ENCODE data around the gene CHRND. TPM values are rescaled to one million over a fixed set of nuclear protein-coding genes. Genes with fewer than 3 reads are reported as not detected.
"Not testable (repeated sequence)": the region's sequence is repeated elsewhere in the genome, so short reads cannot be mapped to it uniquely, and the experiment has no call there.

CHRND gene
- total RNA-seq, 2 donors from 2014 or later, result not detected

- H3K27ac Mint-ChIP-seq, result no peak overlapping the region
- peaks cover 48% of the 10 kb centered on the region for H3K36me3 Mint-ChIP-seq (ENCODE audit: low read depth)
- peaks cover 14% of the 10 kb centered on the region for H3K4me1 Mint-ChIP-seq
- no peaks in the 10 kb centered on the region for H3K27me3 Mint-ChIP-seq
- ATAC-seq (replicated peaks), result no peak
- no peak overlapping the region for H3K4me3 Mint-ChIP-seq
- no peaks in the 10 kb centered on the region for H3K9me3 Mint-ChIP-seq
Observed at GRCh38 chr2:232544674-232545073, 18.7 kb downstream of the CHRND start.

- peaks cover 14% of the 10 kb centered on the region for H3K4me1 Mint-ChIP-seq
- H3K27me3 Mint-ChIP-seq, result no peaks in the 10 kb centered on the region
- H3K36me3 Mint-ChIP-seq (ENCODE audit: low read depth), result peaks cover 55% of the 10 kb centered on the region
- no peaks in the 10 kb centered on the region for H3K9me3 Mint-ChIP-seq
- no peak overlapping the region for H3K4me3 Mint-ChIP-seq
- H3K27ac Mint-ChIP-seq, result no peak overlapping the region
- no peak for ATAC-seq (replicated peaks)
Observed at GRCh38 chr2:232545511-232546375, 19.8 kb downstream of the CHRND start.

DNA sequence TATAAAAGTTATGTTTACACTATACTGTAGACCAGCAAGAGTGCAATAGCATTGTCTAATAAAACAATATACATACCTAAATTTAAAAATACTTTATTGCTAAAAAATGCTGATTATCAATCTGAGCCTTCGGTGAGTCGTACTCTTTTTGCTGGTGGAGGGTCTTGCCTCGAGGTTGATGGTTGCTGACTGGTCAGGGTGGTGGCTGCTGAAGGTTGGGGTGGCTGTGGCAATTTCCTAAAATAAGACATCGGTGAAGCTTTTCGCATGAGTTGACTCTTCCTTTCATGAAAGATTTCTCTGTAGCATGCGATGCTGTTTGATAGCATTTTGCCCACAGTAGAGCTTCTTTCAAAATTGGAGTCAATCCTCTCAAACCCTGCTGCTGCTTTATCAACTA, 22.0 kb downstream of the CHRND start:
- no peak for ATAC-seq (replicated peaks)
- Mint-ChIP-seq H3K9me3 (no peaks in the 10 kb centered on the region), H3K27ac (no peak overlapping the region), H3K27me3 (no peaks in the 10 kb centered on the region), H3K4me3 (peak overlapping the region; percentile 99), H3K36me3 (ENCODE audit: low read depth) (peaks cover 75% of the 10 kb centered on the region), H3K4me1 (peaks cover 28% of the 10 kb centered on the region)

- peak overlapping the region; percentile 99 for H3K27ac Mint-ChIP-seq
- ATAC-seq (replicated peaks), result no peak
- H3K9me3 Mint-ChIP-seq, result no peaks in the 10 kb centered on the region
- peak overlapping the region; percentile 99 for H3K4me3 Mint-ChIP-seq
- peaks cover 42% of the 10 kb centered on the region for H3K4me1 Mint-ChIP-seq
- H3K36me3 Mint-ChIP-seq (ENCODE audit: low read depth), result peaks cover 87% of the 10 kb centered on the region
- H3K27me3 Mint-ChIP-seq, result no peaks in the 10 kb centered on the region
Observed at GRCh38 chr2:232549655-232550353, 23.8 kb downstream of the CHRND start.

GRCh38 chr2:232550354-232551249, 24.6 kb downstream of the CHRND start, which contains the start of the genes EIF4E2 and TIGD1:
Gene EIF4E2, plus strand, starts transcription at chr2:232550689. Its CDS starts 36 bp downstream, at chr2:232550725.
Gene TIGD1, minus strand, starts transcription at chr2:232550557. Its CDS starts 675 bp downstream, at chr2:232549882.
- Mint-ChIP-seq H3K9me3 (no peaks in the 10 kb centered on the region), H3K27ac (peak within 1 kb of the TSS; percentile 99), H3K4me1 (peaks cover 50% of the 10 kb centered on the region), H3K27me3 (no peaks in the 10 kb centered on the region), H3K36me3 (ENCODE audit: low read depth) (peaks cover 89% of the 10 kb centered on the region), H3K4me3 (peak within 1 kb of the TSS; percentile 99)
- peak; percentile 94 for ATAC-seq (replicated peaks)

DNA sequence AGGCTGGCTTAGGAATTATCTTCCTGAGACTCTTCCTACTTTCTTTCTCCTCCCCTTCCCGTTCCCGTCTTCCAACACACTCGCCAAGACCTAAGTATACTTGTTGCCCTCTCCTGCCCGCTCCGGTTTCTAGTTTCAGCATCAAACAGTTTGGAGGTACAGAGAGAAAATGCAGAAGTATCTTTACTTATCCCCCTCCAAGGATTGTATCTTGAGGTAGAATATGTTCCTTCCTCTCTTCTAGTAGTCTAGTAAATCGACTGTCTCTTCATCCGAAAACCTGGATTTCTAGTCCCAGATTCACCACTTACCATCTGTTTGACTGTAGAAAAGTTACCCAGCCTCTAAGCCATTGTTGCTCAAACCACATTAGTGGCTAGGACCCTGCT, 25.3 kb downstream of the CHRND start:
- H3K4me1 Mint-ChIP-seq, result peaks cover 55% of the 10 kb centered on the region
- peaks cover 89% of the 10 kb centered on the region for H3K36me3 Mint-ChIP-seq (ENCODE audit: low read depth)
- no peaks in the 10 kb centered on the region for H3K27me3 Mint-ChIP-seq
- peak overlapping the region; percentile 94 for H3K27ac Mint-ChIP-seq
- no peak for ATAC-seq (replicated peaks)
- peak overlapping the region; percentile 99 for H3K4me3 Mint-ChIP-seq
- no peaks in the 10 kb centered on the region for H3K9me3 Mint-ChIP-seq

DNA sequence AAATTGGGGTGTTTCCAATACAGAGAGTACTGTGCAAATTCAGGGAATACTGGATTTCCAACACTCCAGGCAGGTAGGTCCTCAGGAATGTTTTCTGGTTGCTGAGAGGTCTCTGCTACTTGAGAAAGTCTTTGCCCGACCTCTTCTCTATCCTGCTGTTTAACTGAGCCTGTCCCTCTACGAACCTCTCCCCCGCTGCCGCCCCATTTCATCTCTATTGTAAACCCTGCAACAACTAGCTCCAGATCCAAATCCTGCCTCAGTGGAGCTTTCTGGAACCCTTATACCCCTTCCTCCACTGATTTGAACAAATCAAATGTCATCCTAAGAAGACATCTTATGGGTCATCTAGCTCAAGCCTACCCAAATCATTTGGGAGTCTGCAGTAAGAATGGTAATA, 25.8 kb downstream of the CHRND start:
- H3K27me3 Mint-ChIP-seq, result no peaks in the 10 kb centered on the region
- H3K9me3 Mint-ChIP-seq, result no peaks in the 10 kb centered on the region
- H3K36me3 Mint-ChIP-seq (ENCODE audit: low read depth), result peaks cover 89% of the 10 kb centered on the region
- H3K4me3 Mint-ChIP-seq, result peak overlapping the region; percentile 99
- H3K27ac Mint-ChIP-seq, result peak overlapping the region; percentile 94
- no peak for ATAC-seq (replicated peaks)
- peaks cover 57% of the 10 kb centered on the region for H3K4me1 Mint-ChIP-seq

DNA sequence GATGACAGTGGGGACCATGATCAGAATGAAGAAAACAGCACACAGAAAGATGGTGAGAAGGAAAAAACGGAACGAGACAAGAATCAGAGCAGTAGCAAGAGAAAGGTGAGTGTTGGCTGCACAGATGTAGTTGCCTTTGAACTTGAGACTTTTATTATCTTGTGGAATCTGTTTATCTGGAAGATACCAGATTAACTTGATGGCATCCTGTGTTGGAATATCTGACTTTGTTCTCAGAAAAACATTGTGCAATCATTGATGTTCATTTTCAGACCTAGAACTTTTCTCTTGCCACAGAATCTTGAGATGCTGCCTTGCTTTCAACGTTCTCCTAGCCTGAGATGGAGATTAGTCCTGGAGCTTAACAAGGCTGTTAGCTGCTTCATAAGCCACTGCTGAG, 30.5 kb downstream of the CHRND start:
- Mint-ChIP-seq H3K27me3 (no peaks in the 10 kb centered on the region), H3K36me3 (ENCODE audit: low read depth) (peaks cover 97% of the 10 kb centered on the region), H3K9me3 (no peaks in the 10 kb centered on the region), H3K4me3 (no peak overlapping the region), H3K27ac (peak overlapping the region; percentile 21), H3K4me1 (peaks cover 45% of the 10 kb centered on the region)
- no peak for ATAC-seq (replicated peaks)

DNA sequence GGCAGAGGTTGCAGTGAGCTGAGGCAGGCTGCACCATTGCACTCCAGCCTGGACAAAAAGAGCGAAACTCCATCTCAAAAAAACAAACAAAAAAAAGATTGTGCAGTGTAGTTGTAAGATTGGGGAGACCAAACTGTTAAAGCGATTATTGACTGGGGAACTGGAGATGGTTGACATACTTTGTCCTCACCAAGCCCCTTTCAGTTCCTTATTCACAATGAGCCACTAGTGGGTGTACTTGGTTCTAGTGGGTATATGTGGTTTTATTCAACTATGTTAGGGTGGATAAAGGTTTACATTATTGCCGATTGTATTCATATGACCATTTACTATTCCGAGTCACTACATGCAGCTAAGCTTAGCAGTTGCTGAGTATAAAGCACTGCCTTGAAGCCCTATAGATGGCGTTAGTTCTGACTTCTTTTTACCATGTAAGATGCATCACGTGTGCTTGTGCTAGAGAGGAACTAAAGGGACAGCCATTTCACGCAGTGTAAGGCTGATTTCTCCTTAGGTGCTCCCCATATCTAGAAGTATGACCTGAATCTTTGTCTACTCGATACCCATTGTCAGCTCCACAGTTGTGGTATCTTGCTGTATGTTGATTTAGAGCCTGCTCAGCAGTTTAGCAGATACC, 36.7 kb downstream of the CHRND start:
- Mint-ChIP-seq H3K36me3 (ENCODE audit: low read depth) (peaks cover 98% of the 10 kb centered on the region), H3K9me3 (no peaks in the 10 kb centered on the region), H3K27me3 (no peaks in the 10 kb centered on the region), H3K27ac (no peak overlapping the region), H3K4me1 (peaks cover 3% of the 10 kb centered on the region), H3K4me3 (no peak overlapping the region)
- ATAC-seq (replicated peaks), result no peak

DNA sequence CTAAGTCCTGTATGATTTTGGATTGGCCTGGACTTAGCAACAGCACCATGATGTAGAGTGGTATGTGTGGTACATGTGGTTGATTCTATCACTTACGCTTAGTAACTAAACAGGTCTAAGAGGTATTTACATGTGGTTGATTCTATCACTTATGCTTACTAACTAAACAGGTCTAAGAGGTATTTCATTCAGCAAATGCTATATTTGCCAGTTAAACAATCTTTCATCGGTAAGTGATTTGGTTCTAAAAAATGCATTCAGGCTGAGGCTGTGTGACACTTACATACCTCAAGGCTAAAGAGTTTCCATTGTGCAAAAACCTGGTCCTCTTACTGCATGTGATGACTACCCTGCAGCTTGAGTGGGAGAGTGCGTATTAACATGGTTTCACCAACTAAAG, 37.6 kb downstream of the CHRND start:
- H3K36me3 Mint-ChIP-seq (ENCODE audit: low read depth), result peaks cover 98% of the 10 kb centered on the region
- H3K4me1 Mint-ChIP-seq, result peaks cover 5% of the 10 kb centered on the region
- no peaks in the 10 kb centered on the region for H3K27me3 Mint-ChIP-seq
- H3K9me3 Mint-ChIP-seq, result no peaks in the 10 kb centered on the region
- no peak overlapping the region for H3K27ac Mint-ChIP-seq
- ATAC-seq (replicated peaks), result no peak
- H3K4me3 Mint-ChIP-seq, result no peak overlapping the region

DNA sequence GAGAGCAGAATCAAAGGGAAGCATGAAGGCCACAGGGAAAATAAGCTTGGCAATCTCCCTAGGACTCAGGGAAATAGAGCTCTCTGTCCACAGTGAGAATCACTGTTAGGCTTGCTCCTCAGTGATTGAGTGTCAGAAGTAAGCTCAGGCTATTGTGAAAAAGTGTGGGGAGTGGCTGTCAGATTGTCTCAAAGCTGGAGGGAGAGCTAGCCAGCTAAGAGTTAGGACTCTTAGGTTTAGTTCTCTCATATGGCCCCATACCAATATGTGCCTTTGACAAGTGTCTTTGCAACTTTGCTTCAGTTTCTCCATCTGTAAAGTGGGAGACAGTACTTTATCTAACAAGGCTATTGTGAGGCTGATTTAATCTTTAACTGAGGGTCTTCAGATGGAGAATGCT, 41.8 kb downstream of the CHRND start:
- H3K36me3 Mint-ChIP-seq (ENCODE audit: low read depth), result peaks cover 100% of the 10 kb centered on the region
- ATAC-seq (replicated peaks), result no peak

DNA sequence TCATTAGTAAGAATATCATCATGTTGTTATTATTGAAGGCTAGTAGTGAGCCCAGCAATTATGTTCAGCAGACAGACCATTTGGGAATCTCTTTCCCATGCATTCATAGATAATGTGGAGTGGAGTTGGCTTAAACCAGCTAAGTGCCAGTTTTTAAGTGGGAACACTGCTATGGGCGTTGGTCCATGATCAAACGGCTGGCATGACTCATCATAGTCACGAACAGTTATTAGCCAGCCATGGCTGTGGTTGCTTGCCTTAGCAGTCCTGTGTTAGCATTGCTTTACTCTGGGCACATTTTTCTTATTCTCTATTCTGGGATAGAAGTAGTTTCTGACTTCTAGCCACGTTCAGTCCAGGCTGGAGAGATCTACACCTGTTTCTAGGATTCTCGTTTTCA, 42.2 kb downstream of the CHRND start:
- Mint-ChIP-seq H3K4me3 (no peak overlapping the region), H3K4me1 (peaks cover 5% of the 10 kb centered on the region), H3K27ac (peak overlapping the region; percentile 46), H3K36me3 (ENCODE audit: low read depth) (peaks cover 100% of the 10 kb centered on the region), H3K27me3 (no peaks in the 10 kb centered on the region), H3K9me3 (no peaks in the 10 kb centered on the region)
- ATAC-seq (replicated peaks), result no peak

More for the DNA sequence above, 41.8 kb downstream of the CHRND start:
- H3K4me1 Mint-ChIP-seq, result peaks cover 5% of the 10 kb centered on the region
- H3K27me3 Mint-ChIP-seq, result no peaks in the 10 kb centered on the region
- H3K4me3 Mint-ChIP-seq, result no peak overlapping the region
- H3K27ac Mint-ChIP-seq, result peak overlapping the region; percentile 46
- H3K9me3 Mint-ChIP-seq, result no peaks in the 10 kb centered on the region

- H3K36me3 Mint-ChIP-seq (ENCODE audit: low read depth), result peaks cover 100% of the 10 kb centered on the region
- ATAC-seq (replicated peaks), result no peak
- no peaks in the 10 kb centered on the region for H3K9me3 Mint-ChIP-seq
- H3K4me3 Mint-ChIP-seq, result no peak overlapping the region
- no peaks in the 10 kb centered on the region for H3K27me3 Mint-ChIP-seq
- peaks cover 5% of the 10 kb centered on the region for H3K4me1 Mint-ChIP-seq
- no peak overlapping the region for H3K27ac Mint-ChIP-seq
Observed at GRCh38 chr2:232569541-232569940, 43.6 kb downstream of the CHRND start.

DNA sequence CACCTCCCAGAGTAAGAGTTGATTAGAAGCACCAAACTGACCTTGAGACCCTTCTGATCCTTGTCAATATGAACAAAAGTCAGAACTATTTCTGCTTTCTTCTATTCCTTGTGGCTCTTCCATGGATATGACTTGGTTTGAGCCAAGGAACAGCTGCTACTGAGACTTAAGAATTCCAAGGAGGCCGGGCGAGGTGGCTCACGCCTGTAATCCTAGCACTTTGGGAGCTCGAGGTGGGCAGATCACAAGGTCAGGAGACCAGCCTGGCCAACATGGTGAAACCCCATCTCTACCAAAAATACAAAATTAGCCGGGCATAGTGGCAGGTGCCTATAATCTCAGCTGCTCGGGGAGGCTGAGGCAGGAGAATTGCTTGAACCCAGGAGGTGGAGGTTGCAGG, 44.5 kb downstream of the CHRND start:
- peaks cover 100% of the 10 kb centered on the region for H3K36me3 Mint-ChIP-seq (ENCODE audit: low read depth)
- not testable (repeated sequence) for H3K27me3 Mint-ChIP-seq; H3K4me3 Mint-ChIP-seq; H3K4me1 Mint-ChIP-seq; ATAC-seq (replicated peaks); H3K9me3 Mint-ChIP-seq; H3K27ac Mint-ChIP-seq

Data from activated T-helper 17 cell treated with anti-CD3 and anti-CD28 coated beads, Interleukin-2, amount 50 U/mL, for 72 hours (primary cell).